ENCODE data around the gene TNFSF10.

Gene TNFSF10

DNA sequence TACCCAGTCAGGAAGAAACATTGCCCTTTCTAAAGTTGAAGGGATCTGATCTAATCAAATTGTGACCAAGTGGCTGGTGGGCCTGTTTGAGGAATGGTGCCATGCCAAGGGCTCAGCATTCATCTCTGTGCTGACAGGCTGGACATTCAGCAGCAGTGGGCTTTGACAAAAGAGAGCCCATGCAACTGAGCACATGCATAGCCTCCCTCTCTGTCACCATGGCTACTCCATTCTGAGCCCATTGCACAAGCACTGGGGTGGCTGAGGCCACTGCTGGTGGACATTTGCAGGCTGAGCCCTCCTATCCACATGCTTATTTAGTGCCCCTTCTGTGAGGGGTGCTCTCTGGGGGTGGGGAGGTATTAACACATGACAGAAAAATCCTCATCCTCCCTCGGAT is 28.6 kb upstream of the TNFSF10 start:
- Histone ChIP-seq H3K4me2 (ENCODE audit: low read depth, low read length) (no peak overlapping the region), H3K9ac (ENCODE audit: low read length) (no peak overlapping the region), H3K9me2 (replicated peaks; ENCODE audit: insufficient read depth, low read length) (no peaks in the 10 kb centered on the region), H3K4me1 (ENCODE audit: low read length) (peaks cover 7% of the 10 kb centered on the region), H4K20me1 (ENCODE audit: insufficient read depth, low read length) (no peaks in the 10 kb centered on the region), H3K27me3 (replicated peaks; ENCODE audit: insufficient read depth, low read length) (no peaks in the 10 kb centered on the region), H3K27ac (ENCODE audit: low read length) (no peak overlapping the region), H3K4me3 (ENCODE audit: low read length) (no peak overlapping the region), H3K36me3 (replicated peaks; ENCODE audit: insufficient read depth, low read length) (no peaks in the 10 kb centered on the region), H3K9me3 (replicated peaks; ENCODE audit: insufficient read depth, low read length) (no peaks in the 10 kb centered on the region), H3F3A (ENCODE audit: insufficient read depth, low read length) (peaks cover 2% of the 10 kb centered on the region; the same call in 1 of the 2 replicates), H3K79me2 (ENCODE audit: low read length) (no peaks in the 10 kb centered on the region), H2AFZ (ENCODE audit: low read length) (no peak overlapping the region)
- no peak for TF ChIP-seq EZH2 (optimal IDR thresholded peaks at IDR 0.05; ENCODE audit: low read depth, low read length)
- TF ChIP-seq, protein P1, sequence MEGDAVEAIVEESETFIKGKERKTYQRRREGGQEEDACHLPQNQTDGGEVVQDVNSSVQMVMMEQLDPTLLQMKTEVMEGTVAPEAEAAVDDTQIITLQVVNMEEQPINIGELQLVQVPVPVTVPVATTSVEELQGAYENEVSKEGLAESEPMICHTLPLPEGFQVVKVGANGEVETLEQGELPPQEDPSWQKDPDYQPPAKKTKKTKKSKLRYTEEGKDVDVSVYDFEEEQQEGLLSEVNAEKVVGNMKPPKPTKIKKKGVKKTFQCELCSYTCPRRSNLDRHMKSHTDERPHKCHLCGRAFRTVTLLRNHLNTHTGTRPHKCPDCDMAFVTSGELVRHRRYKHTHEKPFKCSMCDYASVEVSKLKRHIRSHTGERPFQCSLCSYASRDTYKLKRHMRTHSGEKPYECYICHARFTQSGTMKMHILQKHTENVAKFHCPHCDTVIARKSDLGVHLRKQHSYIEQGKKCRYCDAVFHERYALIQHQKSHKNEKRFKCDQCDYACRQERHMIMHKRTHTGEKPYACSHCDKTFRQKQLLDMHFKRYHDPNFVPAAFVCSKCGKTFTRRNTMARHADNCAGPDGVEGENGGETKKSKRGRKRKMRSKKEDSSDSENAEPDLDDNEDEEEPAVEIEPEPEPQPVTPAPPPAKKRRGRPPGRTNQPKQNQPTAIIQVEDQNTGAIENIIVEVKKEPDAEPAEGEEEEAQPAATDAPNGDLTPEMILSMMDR (IDR thresholded peaks at IDR 0.05; ENCODE audit: low read length) = no peak
- DNase-seq = no peak

- Histone ChIP-seq H3K4me3 (ENCODE audit: low read length) (no peak overlapping the region), H4K20me1 (ENCODE audit: insufficient read depth, low read length) (no peaks in the 10 kb centered on the region), H2AFZ (ENCODE audit: low read length) (no peak overlapping the region), H3K9me2 (replicated peaks; ENCODE audit: insufficient read depth, low read length) (no peaks in the 10 kb centered on the region), H3K9ac (ENCODE audit: low read length) (no peak overlapping the region), H3K36me3 (replicated peaks; ENCODE audit: insufficient read depth, low read length) (no peaks in the 10 kb centered on the region), H3K27ac (ENCODE audit: low read length) (no peak overlapping the region), H3K4me2 (ENCODE audit: low read depth, low read length) (no peak overlapping the region), H3K79me2 (ENCODE audit: low read length) (no peaks in the 10 kb centered on the region), H3K4me1 (ENCODE audit: low read length) (peaks cover 16% of the 10 kb centered on the region), H3K27me3 (replicated peaks; ENCODE audit: insufficient read depth, low read length) (no peaks in the 10 kb centered on the region), H3F3A (ENCODE audit: insufficient read depth, low read length) (peaks cover 9% of the 10 kb centered on the region; the same call in 1 of the 2 replicates), H3K9me3 (replicated peaks; ENCODE audit: insufficient read depth, low read length) (no peaks in the 10 kb centered on the region)
- no peak for DNase-seq
- TF ChIP-seq EZH2 (optimal IDR thresholded peaks at IDR 0.05; ENCODE audit: low read depth, low read length) (no peak), EZH2phosphoT487 (IDR thresholded peaks at IDR 0.05; ENCODE audit: low read length) (no peak)
- TF ChIP-seq, protein P1 (IDR thresholded peaks at IDR 0.05; ENCODE audit: low read length) = no peak
Measured at GRCh38 chr3:172550347-172550943, 27.2 kb upstream of the TNFSF10 start.

DNA sequence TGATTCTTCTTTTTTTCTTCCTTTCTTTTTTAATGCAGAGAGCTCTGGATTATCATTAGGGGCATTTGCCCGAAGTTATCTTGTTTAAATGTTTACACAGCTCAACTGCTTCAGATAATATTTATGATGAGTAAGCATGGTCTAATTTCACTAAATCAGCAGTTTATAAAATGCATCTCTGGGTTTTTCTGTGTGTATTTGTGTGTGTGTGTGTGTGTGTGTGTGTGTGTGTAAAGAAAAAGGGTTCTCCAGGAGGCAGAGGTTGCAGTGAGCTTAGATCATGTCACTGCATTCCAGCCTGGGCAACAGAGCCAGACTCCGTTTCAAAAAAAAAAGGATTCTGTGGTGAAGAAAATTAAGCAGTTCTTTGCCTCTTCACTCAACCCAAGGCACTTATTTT is 25.9 kb upstream of the TNFSF10 start:
- H3K9me2 ChIP-seq (replicated peaks; ENCODE audit: insufficient read depth, low read length) = no peaks in the 10 kb centered on the region
- H3K27me3 ChIP-seq (replicated peaks; ENCODE audit: insufficient read depth, low read length) = no peaks in the 10 kb centered on the region
- peaks cover 9% of the 10 kb centered on the region; the same call in 1 of the 2 replicates for H3F3A ChIP-seq (ENCODE audit: insufficient read depth, low read length)
- TF ChIP-seq, protein P1 (IDR thresholded peaks at IDR 0.05; ENCODE audit: low read length) = no peak
- TF ChIP-seq EZH2 (optimal IDR thresholded peaks at IDR 0.05; ENCODE audit: low read depth, low read length) (no peak), EZH2phosphoT487 (IDR thresholded peaks at IDR 0.05; ENCODE audit: low read length) (no peak)
- no peak overlapping the region for H3K4me2 ChIP-seq (ENCODE audit: low read depth, low read length)
- H3K27ac ChIP-seq (ENCODE audit: low read length) = no peak overlapping the region
- no peaks in the 10 kb centered on the region for H3K9me3 ChIP-seq (replicated peaks; ENCODE audit: insufficient read depth, low read length)
- H3K36me3 ChIP-seq (replicated peaks; ENCODE audit: insufficient read depth, low read length) = no peaks in the 10 kb centered on the region
- no peak overlapping the region for H3K9ac ChIP-seq (ENCODE audit: low read length)
- DNase-seq = no peak
- H3K79me2 ChIP-seq (ENCODE audit: low read length) = no peaks in the 10 kb centered on the region
- H3K4me1 ChIP-seq (ENCODE audit: low read length) = peaks cover 16% of the 10 kb centered on the region
- H3K4me3 ChIP-seq (ENCODE audit: low read length) = no peak overlapping the region
- no peaks in the 10 kb centered on the region for H4K20me1 ChIP-seq (ENCODE audit: insufficient read depth, low read length)
- H2AFZ ChIP-seq (ENCODE audit: low read length) = no peak overlapping the region

Data from MM.1S (cell line).